Measurements from ENCODE around the gene IQUB. TPM values are rescaled to one million over a fixed set of nuclear protein-coding genes. Genes with fewer than 3 reads are reported as not detected.

IQUB gene
- total RNA-seq, 4 donors from 2014 or later, result 5.4 to 11.7 (median 11.5) TPM

GRCh38 chr7:123472750-123473445 is 61.5 kb downstream of the IQUB start:
- H3K27ac ChIP-seq, result no peak overlapping the region
- H3K4me3 ChIP-seq (replicated peaks in 1 of 3), result no peak overlapping the region
- intact Hi-C loops (cut with DNase I), result no loop called here
- no peaks in the 10 kb centered on the region for H3K9me3 ChIP-seq
- DNase-seq, result no peak
- H3K4me1 ChIP-seq, result no peaks in the 10 kb centered on the region
- H3K27me3 ChIP-seq, result no peaks in the 10 kb centered on the region
- H3K36me3 ChIP-seq, result no peaks in the 10 kb centered on the region
- no peak for TF ChIP-seq CTCF (IDR thresholded peaks at IDR 0.05)
- TF ChIP-seq POLR2A (IDR thresholded peaks at IDR 0.05), result no peak
- 43 to 72% methylated on average over 2 of the region's 2 CpGs for WGBS, 2 donors

- TF ChIP-seq POLR2A (IDR thresholded peaks at IDR 0.05), result no peak
- no peak for TF ChIP-seq CTCF (IDR thresholded peaks at IDR 0.05)
- no peaks in the 10 kb centered on the region for H3K4me1 ChIP-seq
- no peak overlapping the region for H3K4me3 ChIP-seq (replicated peaks in 1 of 3)
- H3K27me3 ChIP-seq, result no peaks in the 10 kb centered on the region
- no peak overlapping the region for H3K27ac ChIP-seq
- 84 to 88% methylated on average over 2 of the region's 2 CpGs for WGBS, 2 donors
- H3K36me3 ChIP-seq, result no peaks in the 10 kb centered on the region
- no peak for DNase-seq
- no peaks in the 10 kb centered on the region for H3K9me3 ChIP-seq
- intact Hi-C loops (cut with DNase I), result no loop called here
These were observed 62.1 kb downstream of the IQUB start for GRCh38 chr7:123472327-123472726.

- Histone ChIP-seq H3K27ac (no peak overlapping the region), H3K4me3 (replicated peaks in 1 of 3) (no peak overlapping the region), H3K36me3 (no peaks in the 10 kb centered on the region), H3K9me3 (no peaks in the 10 kb centered on the region), H3K4me1 (no peaks in the 10 kb centered on the region), H3K27me3 (no peaks in the 10 kb centered on the region)
- TF ChIP-seq CTCF (IDR thresholded peaks at IDR 0.05) (no peak), POLR2A (IDR thresholded peaks at IDR 0.05) (no peak)
- WGBS, 2 donors, result 75 to 93% methylated on average over 5 of the region's 5 CpGs
- intact Hi-C loops (cut with DNase I), result no loop called here
- DNase-seq, result no peak
These were observed 66.1 kb downstream of the IQUB start for GRCh38 chr7:123468303-123468702.

GRCh38 chr7:123463890-123464289 is 70.5 kb downstream of the IQUB start:
- no peak overlapping the region for H3K4me3 ChIP-seq (replicated peaks in 1 of 3)
- WGBS, 2 donors, result 87 to 91% methylated on average over 2 of the region's 2 CpGs
- H3K36me3 ChIP-seq, result no peaks in the 10 kb centered on the region
- no peak for TF ChIP-seq CTCF (IDR thresholded peaks at IDR 0.05)
- no peak for TF ChIP-seq POLR2A (IDR thresholded peaks at IDR 0.05)
- no peak for DNase-seq
- H3K9me3 ChIP-seq, result no peaks in the 10 kb centered on the region
- intact Hi-C loops (cut with DNase I), result no loop called here
- no peak overlapping the region for H3K27ac ChIP-seq
- no peaks in the 10 kb centered on the region for H3K4me1 ChIP-seq
- no peaks in the 10 kb centered on the region for H3K27me3 ChIP-seq

- no peak overlapping the region for H3K27ac ChIP-seq
- intact Hi-C loops (cut with DNase I), result no loop called here
- H3K27me3 ChIP-seq, result no peaks in the 10 kb centered on the region
- TF ChIP-seq CTCF (IDR thresholded peaks at IDR 0.05), result no peak
- no peak for TF ChIP-seq POLR2A (IDR thresholded peaks at IDR 0.05)
- no peaks in the 10 kb centered on the region for H3K9me3 ChIP-seq
- no peak for DNase-seq
- H3K4me3 ChIP-seq (replicated peaks in 1 of 3), result no peak overlapping the region
- no peaks in the 10 kb centered on the region for H3K36me3 ChIP-seq
- no peaks in the 10 kb centered on the region for H3K4me1 ChIP-seq
- WGBS, 2 donors, result 57 to 76% methylated on average over 3 of the region's 3 CpGs
These were observed 73.8 kb downstream of the IQUB start for GRCh38 chr7:123460616-123461015.

All from thyroid gland (tissue), 4 donors.